ENCODE results near the gene ZNF222.

Gene ZNF222

DNA sequence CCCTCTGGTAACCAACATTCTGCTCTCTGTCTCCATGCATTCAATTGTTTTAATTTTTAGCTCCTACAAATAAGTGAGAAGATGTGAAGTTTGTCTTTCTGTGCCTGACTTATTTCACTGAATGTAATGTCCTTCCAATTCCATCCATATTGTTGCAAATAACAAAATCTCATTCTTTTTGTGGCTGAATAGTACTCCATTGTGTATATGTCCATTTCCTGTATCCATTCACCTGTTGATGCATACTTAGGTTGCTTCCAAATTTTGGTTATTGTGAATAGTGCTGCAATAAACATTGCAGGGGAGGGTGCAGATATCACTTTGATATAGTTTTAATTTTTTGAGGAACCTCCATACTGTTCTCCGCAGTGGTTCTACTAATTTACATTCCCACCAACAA, 44.2 kb downstream of the ZNF222 start:
- Histone ChIP-seq H4K20me1 (ENCODE audit: insufficient read depth, low read length, poor library complexity, severe bottlenecking) (no peaks in the 10 kb centered on the region), H3K9me3 (ENCODE audit: insufficient read depth, low read depth, low read length) (peaks cover 15% of the 10 kb centered on the region; the same call in 1 of the 2 replicates), H3F3A (ENCODE audit: low read depth) (no peaks in the 10 kb centered on the region), H3K9ac (ENCODE audit: low read depth, low read length, poor library complexity, severe bottlenecking) (no peak overlapping the region), H3K27me3 (ENCODE audit: insufficient read depth, low read length, poor library complexity, severe bottlenecking) (peaks cover 32% of the 10 kb centered on the region), H3K4me1 (ENCODE audit: insufficient read depth, low read length, poor library complexity, severe bottlenecking) (peaks cover 13% of the 10 kb centered on the region), H2AFZ (ENCODE audit: low read length) (no peak overlapping the region), H3K9me2 (replicated peaks; ENCODE audit: low read depth, low read length) (no peaks in the 10 kb centered on the region), H3K4me2 (ENCODE audit: low read depth, low read length, poor library complexity, severe bottlenecking) (no peak overlapping the region), H3K4me3 (ENCODE audit: low read length, poor library complexity, severe bottlenecking) (no peak overlapping the region), H3K79me2 (ENCODE audit: insufficient read depth, low read length) (no peaks in the 10 kb centered on the region; the same call in 1 of the 2 replicates), H3K36me3 (ENCODE audit: insufficient read depth, low read length) (no peaks in the 10 kb centered on the region)
- TF ChIP-seq, protein P1, sequence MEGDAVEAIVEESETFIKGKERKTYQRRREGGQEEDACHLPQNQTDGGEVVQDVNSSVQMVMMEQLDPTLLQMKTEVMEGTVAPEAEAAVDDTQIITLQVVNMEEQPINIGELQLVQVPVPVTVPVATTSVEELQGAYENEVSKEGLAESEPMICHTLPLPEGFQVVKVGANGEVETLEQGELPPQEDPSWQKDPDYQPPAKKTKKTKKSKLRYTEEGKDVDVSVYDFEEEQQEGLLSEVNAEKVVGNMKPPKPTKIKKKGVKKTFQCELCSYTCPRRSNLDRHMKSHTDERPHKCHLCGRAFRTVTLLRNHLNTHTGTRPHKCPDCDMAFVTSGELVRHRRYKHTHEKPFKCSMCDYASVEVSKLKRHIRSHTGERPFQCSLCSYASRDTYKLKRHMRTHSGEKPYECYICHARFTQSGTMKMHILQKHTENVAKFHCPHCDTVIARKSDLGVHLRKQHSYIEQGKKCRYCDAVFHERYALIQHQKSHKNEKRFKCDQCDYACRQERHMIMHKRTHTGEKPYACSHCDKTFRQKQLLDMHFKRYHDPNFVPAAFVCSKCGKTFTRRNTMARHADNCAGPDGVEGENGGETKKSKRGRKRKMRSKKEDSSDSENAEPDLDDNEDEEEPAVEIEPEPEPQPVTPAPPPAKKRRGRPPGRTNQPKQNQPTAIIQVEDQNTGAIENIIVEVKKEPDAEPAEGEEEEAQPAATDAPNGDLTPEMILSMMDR (conservative IDR thresholded peaks at IDR 0.05; ENCODE audit: low read length): no peak
- TF ChIP-seq EZH2phosphoT487 (IDR thresholded peaks at IDR 0.05; ENCODE audit: borderline replicate concordance): no peak

DNA sequence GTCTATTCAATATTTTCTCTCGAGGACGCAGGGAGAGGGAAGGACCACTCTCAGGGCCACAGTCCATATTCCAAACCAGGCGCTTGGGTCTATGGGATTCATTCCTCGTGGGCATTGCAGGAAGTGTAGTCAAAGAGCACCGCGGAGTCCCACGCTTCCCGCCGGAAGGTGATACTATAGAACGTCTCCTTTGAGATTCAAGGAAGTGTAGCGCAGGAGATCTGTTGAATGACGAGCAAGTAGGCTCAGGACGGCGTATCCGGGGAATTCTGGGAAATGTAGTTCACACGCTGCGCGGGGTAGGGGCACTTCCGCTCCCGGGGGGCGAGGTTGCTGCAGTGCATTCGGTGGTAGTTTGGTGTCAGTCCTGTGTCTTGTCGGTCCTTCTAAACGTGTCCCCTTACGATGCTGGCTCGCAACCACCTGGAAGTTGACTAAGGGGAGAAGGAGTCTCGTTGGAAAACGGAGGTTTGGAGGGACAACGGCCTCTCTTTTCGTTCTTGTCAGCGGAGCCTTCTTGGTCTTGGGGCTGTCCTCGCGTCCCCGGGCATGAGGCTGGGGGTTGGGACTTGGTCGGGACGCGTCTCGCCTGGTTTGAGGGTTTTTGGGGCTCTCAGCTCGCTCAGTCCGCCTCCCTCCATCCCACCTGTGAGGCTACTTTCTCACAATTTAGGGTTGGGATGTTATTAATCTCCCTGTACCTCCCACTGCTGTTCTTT, 46.8 kb downstream of the ZNF222 start, which contains the start of gene ZNF284:
Gene ZNF284, plus strand, starts transcription at position 336 of the 719 bp plus-strand sequence. CDS start 4,231 bp downstream, outside the sequence.
- H3K27me3 ChIP-seq (ENCODE audit: insufficient read depth, low read length, poor library complexity, severe bottlenecking): peaks cover 32% of the 10 kb centered on the region
- peaks cover 1% of the 10 kb centered on the region; the same call in 1 of the 2 replicates for H3K9me3 ChIP-seq (ENCODE audit: insufficient read depth, low read depth, low read length)
- no peaks in the 10 kb centered on the region for H3K9me2 ChIP-seq (replicated peaks; ENCODE audit: low read depth, low read length)
- TF ChIP-seq, protein P1 (conservative IDR thresholded peaks at IDR 0.05; ENCODE audit: low read length): no peak
- peak within 1 kb of the TSS; percentile 89 for H3K4me3 ChIP-seq (ENCODE audit: low read length, poor library complexity, severe bottlenecking)
- no peaks in the 10 kb centered on the region for H3F3A ChIP-seq (ENCODE audit: low read depth)
- peak within 1 kb of the TSS; percentile 72 for H3K9ac ChIP-seq (ENCODE audit: low read depth, low read length, poor library complexity, severe bottlenecking)
- no peaks in the 10 kb centered on the region; the same call in 1 of the 2 replicates for H3K79me2 ChIP-seq (ENCODE audit: insufficient read depth, low read length)
- H3K36me3 ChIP-seq (ENCODE audit: insufficient read depth, low read length): no peaks in the 10 kb centered on the region
- H3K4me1 ChIP-seq (ENCODE audit: insufficient read depth, low read length, poor library complexity, severe bottlenecking): peaks cover 13% of the 10 kb centered on the region
- no peaks in the 10 kb centered on the region for H4K20me1 ChIP-seq (ENCODE audit: insufficient read depth, low read length, poor library complexity, severe bottlenecking)
- peak within 1 kb of the TSS; percentile 88 for H3K4me2 ChIP-seq (ENCODE audit: low read depth, low read length, poor library complexity, severe bottlenecking)
- H2AFZ ChIP-seq (ENCODE audit: low read length): peak within 1 kb of the TSS; percentile 100

DNA sequence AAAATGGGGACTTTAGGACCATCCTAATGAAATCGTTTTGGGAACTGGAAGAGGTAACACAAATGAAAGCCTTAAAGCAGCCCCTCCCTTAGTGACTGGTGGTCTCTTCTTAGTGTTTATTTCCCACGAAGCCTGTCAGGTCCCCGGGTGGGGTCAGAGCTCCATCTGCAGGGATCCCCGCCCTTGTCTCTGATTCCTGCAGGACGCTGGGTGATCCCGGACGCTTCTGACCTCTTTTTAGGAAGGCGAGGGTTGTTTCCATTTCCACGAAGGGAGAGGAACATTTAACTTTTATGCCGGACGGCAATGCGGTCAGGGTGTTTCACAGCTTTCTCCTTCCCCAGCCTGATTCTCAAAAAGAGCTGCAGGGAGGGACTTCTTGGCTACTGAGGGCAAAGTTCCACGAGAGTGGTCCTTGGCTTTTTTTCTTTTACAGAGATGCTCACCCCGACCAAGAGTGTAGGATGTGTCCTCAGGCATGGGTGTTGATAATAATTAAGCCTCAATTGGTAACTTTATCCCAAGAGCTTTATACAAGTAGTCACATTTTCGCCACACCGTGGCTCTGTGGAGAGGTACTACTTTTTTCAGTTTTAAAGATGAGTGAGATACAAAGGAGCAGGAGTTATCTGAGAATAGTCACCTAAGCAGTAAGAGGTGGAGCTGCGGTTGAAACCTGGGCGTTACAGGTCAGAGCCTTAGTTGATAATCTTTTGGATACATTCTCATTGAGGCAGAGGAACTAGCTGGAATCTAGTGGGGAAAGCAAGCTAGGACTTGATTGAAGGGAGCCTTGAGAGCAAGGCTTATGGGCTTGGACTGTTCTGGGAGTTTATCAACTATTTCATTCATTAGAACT, 47.6 kb downstream of the ZNF222 start:
- peak overlapping the region; percentile 88 for H3K4me2 ChIP-seq (ENCODE audit: low read depth, low read length, poor library complexity, severe bottlenecking)

More for the DNA sequence above, 47.6 kb downstream of the ZNF222 start:
- H3F3A ChIP-seq (ENCODE audit: low read depth): no peaks in the 10 kb centered on the region
- H3K4me3 ChIP-seq (ENCODE audit: low read length, poor library complexity, severe bottlenecking): peak overlapping the region; percentile 89
- no peaks in the 10 kb centered on the region for H3K9me3 ChIP-seq (ENCODE audit: insufficient read depth, low read depth, low read length)
- H3K79me2 ChIP-seq (ENCODE audit: insufficient read depth, low read length): no peaks in the 10 kb centered on the region; the same call in 1 of the 2 replicates
- peak overlapping the region; percentile 72 for H3K9ac ChIP-seq (ENCODE audit: low read depth, low read length, poor library complexity, severe bottlenecking)
- TF ChIP-seq, protein P1 (conservative IDR thresholded peaks at IDR 0.05; ENCODE audit: low read length): no peak
- no peaks in the 10 kb centered on the region for H3K9me2 ChIP-seq (replicated peaks; ENCODE audit: low read depth, low read length)
- H2AFZ ChIP-seq (ENCODE audit: low read length): peak overlapping the region; percentile 100
- H3K27me3 ChIP-seq (ENCODE audit: insufficient read depth, low read length, poor library complexity, severe bottlenecking): peaks cover 32% of the 10 kb centered on the region
- H3K36me3 ChIP-seq (ENCODE audit: insufficient read depth, low read length): no peaks in the 10 kb centered on the region
- no peaks in the 10 kb centered on the region for H4K20me1 ChIP-seq (ENCODE audit: insufficient read depth, low read length, poor library complexity, severe bottlenecking)
- H3K4me1 ChIP-seq (ENCODE audit: insufficient read depth, low read length, poor library complexity, severe bottlenecking): peaks cover 13% of the 10 kb centered on the region

Data from Loucy (cell line).